H9 (cell line): ENCODE results near the gene CR1. TPM values are rescaled to one million over a fixed set of nuclear protein-coding genes. Genes with fewer than 3 reads are reported as not detected.

Source experiments
- DNase-seq: peaks from one replicate; pipeline ENCODE4 v3.0.0-alpha.2; 2017
- H2AFZ ChIP-seq: one replicate; pipeline ENCODE4 v1.6.1; 2013; ENCODE audit warnings: mild to moderate bottlenecking, low read length, control low read depth, moderate library complexity
- H2AK5ac ChIP-seq: 2 replicates; pipeline ENCODE4 v1.6.1; 2013; ENCODE audit warnings: low read length, control low read depth, mixed read lengths; ENCODE audit not compliant: insufficient read length
- H2BK120ac ChIP-seq: one replicate; pipeline ENCODE4 v1.6.1; 2013; ENCODE audit warnings: low read depth, mild to moderate bottlenecking, low read length, control low read depth, inconsistent platforms; ENCODE audit not compliant: poor library complexity, severe bottlenecking
- H2BK12ac ChIP-seq: 2 replicates; pipeline ENCODE4 v1.6.1; 2013; ENCODE audit warnings: low read length, control low read depth, mixed read lengths, low read depth; ENCODE audit not compliant: insufficient read length
- H2BK15ac ChIP-seq: 2 replicates; pipeline ENCODE4 v1.6.1; 2013; ENCODE audit warnings: low read depth, low read length, control low read depth
- H2BK20ac ChIP-seq: one replicate; pipeline ENCODE4 v1.6.1; 2013; ENCODE audit warnings: low read depth, mild to moderate bottlenecking, low read length, control low read depth, inconsistent platforms; ENCODE audit not compliant: poor library complexity, severe bottlenecking
- H2BK5ac ChIP-seq: 2 replicates; pipeline ENCODE4 v1.6.1; 2013; ENCODE audit warnings: low read length, control low read depth, mixed read lengths; ENCODE audit not compliant: insufficient read length
- H3K14ac ChIP-seq: 2 replicates; pipeline ENCODE4 v1.6.1; 2013; ENCODE audit warnings: low read length, control low read depth; ENCODE audit not compliant: insufficient read depth
- H3K18ac ChIP-seq: 2 replicates; pipeline ENCODE4 v1.6.1; 2013; ENCODE audit warnings: low read depth, mild to moderate bottlenecking, mixed read lengths, low read length, control low read depth; ENCODE audit not compliant: insufficient read length
- H3K23ac ChIP-seq: 2 replicates; pipeline ENCODE4 v1.6.1; 2013; ENCODE audit warnings: low read length, control low read depth, mixed read lengths, low read depth; ENCODE audit not compliant: insufficient read length
- H3K23me2 ChIP-seq: 2 replicates; pipeline ENCODE4 v1.6.1; 2013; ENCODE audit warnings: low read depth, mild to moderate bottlenecking, mixed read lengths, low read length, control low read depth; ENCODE audit not compliant: insufficient read length, poor library complexity, severe bottlenecking
- H3K27ac ChIP-seq: 2 replicates; pipeline ENCODE4 v1.5.1; 2013; ENCODE audit warnings: low read length, control low read depth, mixed read lengths, low read depth; ENCODE audit not compliant: insufficient read length
- H3K27me3 ChIP-seq: 2 replicates; pipeline ENCODE4 v1.6.1; 2013; ENCODE audit warnings: low read length, control low read depth, inconsistent platforms; ENCODE audit not compliant: insufficient read depth
- H3K4ac ChIP-seq: 2 replicates; pipeline ENCODE4 v1.6.1; 2013; ENCODE audit warnings: low read depth, mild to moderate bottlenecking, control low read depth, inconsistent platforms, low read length, moderate library complexity
- H3K4me1 ChIP-seq: 2 replicates; pipeline ENCODE4 v1.6.1; 2013; ENCODE audit warnings: low read length, control low read depth, inconsistent platforms; ENCODE audit not compliant: insufficient read depth
- H3K4me2 ChIP-seq: 2 replicates; pipeline ENCODE4 v1.6.1; 2013; ENCODE audit warnings: low read length, control low read depth, mixed read lengths; ENCODE audit not compliant: insufficient read length, insufficient read depth
- H3K56ac ChIP-seq: 2 replicates; pipeline ENCODE4 v1.6.1; 2013; ENCODE audit warnings: low read depth, mild to moderate bottlenecking, mixed read lengths, low read length, control low read depth; ENCODE audit not compliant: insufficient read length
- H3K79me1 ChIP-seq: 2 replicates; pipeline ENCODE4 v1.6.1; 2013; ENCODE audit warnings: low read depth, mild to moderate bottlenecking, moderate library complexity, low read length, control low read depth, inconsistent platforms; ENCODE audit not compliant: insufficient read depth, poor library complexity, severe bottlenecking
- H3K79me2 ChIP-seq: 2 replicates; pipeline ENCODE4 v1.6.1; 2013; ENCODE audit warnings: low read length, control low read depth, inconsistent platforms; ENCODE audit not compliant: insufficient read depth
- H3K9ac ChIP-seq: 2 replicates; pipeline ENCODE4 v1.6.1; 2013; ENCODE audit warnings: low read length, control low read depth, mixed read lengths; ENCODE audit not compliant: insufficient read length; ENCODE audit errors: extremely low read depth
- H3K9me3 ChIP-seq: one replicate; pipeline ENCODE4 v1.6.1; 2013; ENCODE audit warnings: low read depth, low read length, inconsistent platforms; ENCODE audit not compliant: control insufficient read depth
- H3T11ph ChIP-seq: one replicate; pipeline ENCODE4 v1.6.1; 2013; ENCODE audit warnings: mild to moderate bottlenecking, low read length, control low read depth, inconsistent platforms
- H4K20me1 ChIP-seq: one replicate; pipeline ENCODE4 v1.6.1; 2013; ENCODE audit not compliant: control insufficient read depth, insufficient read length, insufficient read depth
- H4K5ac ChIP-seq: 2 replicates; pipeline ENCODE4 v1.6.1; 2013; ENCODE audit warnings: low read depth, mild to moderate bottlenecking, mixed read lengths, low read length, control low read depth; ENCODE audit not compliant: insufficient read length
- H4K8ac ChIP-seq: replicated peaks from 2 replicates; pipeline ENCODE4 v1.6.1; 2013; ENCODE audit warnings: low read length, control low read depth, mixed read lengths, low read depth; ENCODE audit not compliant: insufficient read length
- H4K91ac ChIP-seq: 2 replicates; pipeline ENCODE4 v1.6.1; 2013; ENCODE audit warnings: low read depth, mild to moderate bottlenecking, moderate library complexity, mixed read lengths, low read length, control low read depth; ENCODE audit not compliant: insufficient read length
- H3K27ac Mint-ChIP-seq, 3 experiments: 2 replicates in 2 of 3; 3 replicates in 1 of 3; pipeline ENCODE4 v1.8.0; 2020 to 2021; ENCODE audit warnings: mixed read lengths in 3 of 3, mild to moderate bottlenecking in 1 of 3, moderate library complexity in 1 of 3
- H3K27me3 Mint-ChIP-seq: 2 replicates; pipeline ENCODE4 v1.8.0; 2021; ENCODE audit warnings: low read depth, mild to moderate bottlenecking, moderate library complexity, mixed read lengths
- H3K36me3 Mint-ChIP-seq, 3 experiments: 2 replicates in 2 of 3; 3 replicates in 1 of 3; pipeline ENCODE4 v1.8.0; 2020 to 2021; ENCODE audit warnings: low read depth in 3 of 3, mixed read lengths in 3 of 3; ENCODE audit not compliant: insufficient read depth in 1 of 3
- H3K4me1 Mint-ChIP-seq, 2 experiments: 2 replicates each; pipeline ENCODE4 v1.8.0; 2020; ENCODE audit warnings: mixed read lengths in 2 of 2
- H3K4me3 Mint-ChIP-seq, 2 experiments: 2 replicates in 1 of 2; 3 replicates in 1 of 2; pipeline ENCODE4 v1.8.0; 2020 to 2021; ENCODE audit warnings: mild to moderate bottlenecking in 2 of 2, mixed read lengths in 2 of 2, moderate library complexity in 1 of 2
- H3K9me3 Mint-ChIP-seq, 2 experiments: 2 replicates in 1 of 2; 3 replicates in 1 of 2; pipeline ENCODE4 v1.8.0; 2020; ENCODE audit warnings: mild to moderate bottlenecking in 2 of 2, mixed read lengths in 2 of 2, moderate library complexity in 1 of 2
- WGBS: extraction: QIAGEN DNeasy Blood & Tissue Kit; methylation state at CpG from one replicate; pipeline ENCODE4 v1.1.7; 2013; ENCODE audit warnings: missing lambda C conversion rate, low lambda C conversion rate, mixed read lengths; ENCODE audit not compliant: insufficient read length; ENCODE audit errors: extremely low coverage; 5-methylcytosine and 5-hydroxymethylcytosine counted together
- total RNA-seq: library from RNA; stranded (reverse); gene quantifications from 2 replicates; pipeline ENCODE4 v1.2.1, GENCODE V29; 2021
- TF ChIP-seq, protein P1 (sequence below): fragments of 200-600 bp; sonication (generic); conservative IDR thresholded peaks from 3 replicates; pipeline ENCODE4 v1.8.0; 2021; ENCODE audit warnings: antibody characterized with exemption, mild to moderate bottlenecking

The CR1 gene
- total RNA-seq, 1 experiment from 2014 or later: 0.04 TPM

DNA sequence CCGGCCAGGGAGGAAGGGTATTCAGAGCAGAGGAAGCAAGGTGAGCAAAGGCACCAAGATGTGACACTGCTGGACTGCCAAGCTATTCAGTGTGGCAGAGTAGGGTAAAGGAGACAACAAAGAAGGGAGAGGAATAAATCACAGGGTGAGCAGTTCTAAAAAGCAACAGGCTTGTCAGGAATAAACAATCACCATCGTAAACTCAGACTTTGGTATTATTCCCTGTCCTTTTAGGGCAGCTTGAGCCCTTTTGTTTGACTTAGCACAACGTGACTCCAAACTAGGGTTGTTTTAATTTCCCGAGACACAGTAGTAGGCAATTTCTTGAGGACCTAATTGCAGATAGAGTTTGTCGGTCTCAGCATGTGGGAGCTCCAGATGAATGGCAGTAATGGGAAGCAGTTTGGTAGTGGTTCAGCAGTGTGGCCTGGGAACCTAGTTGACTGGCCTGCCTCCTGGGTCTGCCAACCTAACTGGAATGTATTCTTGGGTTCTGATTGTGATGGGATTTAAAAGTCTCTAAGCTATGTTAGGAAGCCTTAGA is 153.3 kb downstream of the CR1 start:
- Mint-ChIP-seq H3K27me3 (no peaks in the 10 kb centered on the region), H3K27ac (no peak overlapping the region; a peak in 1 of 7 replicates), H3K36me3 (no peaks in the 10 kb centered on the region), H3K9me3 (no peaks in the 10 kb centered on the region), H3K4me1 (peaks cover 26 to 36% of the 10 kb centered on the region in 2 experiments), H3K4me3 (no peak overlapping the region)
- no peak overlapping the region for H4K5ac ChIP-seq
- no peak overlapping the region for H3K18ac ChIP-seq
- H3K27me3 ChIP-seq: no peaks in the 10 kb centered on the region
- H3K27ac ChIP-seq: no peak overlapping the region
- no peak overlapping the region for H3K4me2 ChIP-seq
- no peaks in the 10 kb centered on the region for H3K9me3 ChIP-seq
- H3T11ph ChIP-seq: no peak overlapping the region
- TF ChIP-seq, protein P1, sequence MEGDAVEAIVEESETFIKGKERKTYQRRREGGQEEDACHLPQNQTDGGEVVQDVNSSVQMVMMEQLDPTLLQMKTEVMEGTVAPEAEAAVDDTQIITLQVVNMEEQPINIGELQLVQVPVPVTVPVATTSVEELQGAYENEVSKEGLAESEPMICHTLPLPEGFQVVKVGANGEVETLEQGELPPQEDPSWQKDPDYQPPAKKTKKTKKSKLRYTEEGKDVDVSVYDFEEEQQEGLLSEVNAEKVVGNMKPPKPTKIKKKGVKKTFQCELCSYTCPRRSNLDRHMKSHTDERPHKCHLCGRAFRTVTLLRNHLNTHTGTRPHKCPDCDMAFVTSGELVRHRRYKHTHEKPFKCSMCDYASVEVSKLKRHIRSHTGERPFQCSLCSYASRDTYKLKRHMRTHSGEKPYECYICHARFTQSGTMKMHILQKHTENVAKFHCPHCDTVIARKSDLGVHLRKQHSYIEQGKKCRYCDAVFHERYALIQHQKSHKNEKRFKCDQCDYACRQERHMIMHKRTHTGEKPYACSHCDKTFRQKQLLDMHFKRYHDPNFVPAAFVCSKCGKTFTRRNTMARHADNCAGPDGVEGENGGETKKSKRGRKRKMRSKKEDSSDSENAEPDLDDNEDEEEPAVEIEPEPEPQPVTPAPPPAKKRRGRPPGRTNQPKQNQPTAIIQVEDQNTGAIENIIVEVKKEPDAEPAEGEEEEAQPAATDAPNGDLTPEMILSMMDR: no peak
- no peak overlapping the region for H2AFZ ChIP-seq
- no peak overlapping the region for H3K23ac ChIP-seq
- no peak overlapping the region for H3K14ac ChIP-seq
- no peak overlapping the region for H2AK5ac ChIP-seq
- H2BK120ac ChIP-seq: no peak overlapping the region
- no peak overlapping the region for H4K91ac ChIP-seq
- no peak overlapping the region for H3K4ac ChIP-seq
- no peaks in the 10 kb centered on the region for H3K23me2 ChIP-seq
- WGBS: no CpG with 5 or more reads among the region's 5 CpGs
- no peak overlapping the region for H3K56ac ChIP-seq
- H3K4me1 ChIP-seq: no peaks in the 10 kb centered on the region; the same call in 1 of the 2 replicates
- H2BK15ac ChIP-seq: no peak overlapping the region
- H3K9ac ChIP-seq: no peak overlapping the region
- H4K8ac ChIP-seq: no peak overlapping the region
- H3K79me1 ChIP-seq: no peaks in the 10 kb centered on the region
- H4K20me1 ChIP-seq: no peaks in the 10 kb centered on the region
- no peaks in the 10 kb centered on the region for H3K79me2 ChIP-seq
- H2BK20ac ChIP-seq: no peak overlapping the region
- DNase-seq: no peak
- no peak overlapping the region for H2BK12ac ChIP-seq
- H2BK5ac ChIP-seq: no peak overlapping the region
